Esophagus muscularis mucosa (tissue), 4 donors: Measurements from ENCODE around the gene KRT32. TPM values are rescaled to one million over a fixed set of nuclear protein-coding genes. Genes with fewer than 3 reads are reported as not detected.
A peak's percentile ranks its signal among the peaks of the same experiment; 100 is the strongest.

Source experiments
- DNase-seq: peaks from one replicate; pipeline ENCODE4 v3.0.0-alpha.2; 2017; ENCODE audit errors: extremely low spot score
- H3K27ac ChIP-seq, 4 donors: fragments of 200-600 bp; sonication (generic); replicated peaks in 1 of 4; 1 replicate in 3 of 4; 2 replicates in 1 of 4; pipeline ENCODE4 v1.5.1; 2016 to 2019; ENCODE audit warnings: mild to moderate bottlenecking in 1 of 4
- H3K27me3 ChIP-seq, 4 donors: fragments of 200-600 bp; sonication (generic); one replicate each; pipeline versions ENCODE4 v1.5.1 to v1.6.0; 2016 to 2019
- H3K36me3 ChIP-seq, 4 donors: fragments of 200-600 bp; sonication (generic); one replicate each; pipeline ENCODE4 v1.5.1; 2016 to 2019
- H3K4me1 ChIP-seq, 4 donors: fragments of 200-600 bp; sonication (generic); one replicate each; pipeline ENCODE4 v1.5.1; 2016 to 2019
- H3K4me3 ChIP-seq, 4 donors: fragments of 200-600 bp; sonication (generic); 1 replicate in 2 of 4; 2 replicates in 2 of 4; pipeline ENCODE4 v1.5.1; 2016 to 2019; ENCODE audit warnings: mild to moderate bottlenecking in 4 of 4, moderate library complexity in 1 of 4
- H3K9me3 ChIP-seq, 4 donors: fragments of 200-600 bp; sonication (generic); 1 replicate in 3 of 4; 2 replicates in 1 of 4; pipeline ENCODE4 v1.5.1; 2016 to 2019
- EP300 ChIP-seq: sonication (generic); formaldehyde crosslinking; IDR thresholded peaks from one replicate; pipeline ENCODE4 v1.6.1; 2017; ENCODE audit warnings: antibody characterized with exemption
- POLR2A ChIP-seq: fragments of 450-650 bp; IDR thresholded peaks from one replicate; pipeline ENCODE4 v1.6.1; 2017; ENCODE audit warnings: antibody characterized with exemption, moderate library complexity, mild to moderate bottlenecking, low read depth
- POLR2AphosphoS5 ChIP-seq, 2 donors: sonication (generic); formaldehyde crosslinking; IDR thresholded peaks; one replicate each; pipeline ENCODE4 v1.6.1; 2017; ENCODE audit warnings: antibody characterized with exemption in 2 of 2
- WGBS: methylation state at CpG from one replicate; pipeline ENCODE4 v1.1.5; 2018; 5-methylcytosine and 5-hydroxymethylcytosine counted together
- intact Hi-C: fragments of 100-400 bp; cut with DNase I; formaldehyde crosslinking; loops from one replicate; pipeline ENCODE4 v1.15.1; 2023
- total RNA-seq, 4 donors: library from RNA; depleted of rRNA; stranded (reverse); fragments of >200 nt; gene quantifications; one replicate each; pipeline versions ENCODE4 v1.1.0 to v1.2.1, GENCODE V29; 2016
- TF ChIP-seq, protein P1 (sequence below), 3 experiments: fragments of 200-600 bp in 2 of 3; fragments of 450-650 bp in 1 of 3; sonication (generic) in 2 of 3; IDR thresholded peaks; one replicate each; pipeline ENCODE4 v1.5.1; 2017 to 2019; ENCODE audit warnings: antibody characterized with exemption in 3 of 3, mild to moderate bottlenecking in 2 of 3, moderate library complexity in 1 of 3

Gene KRT32
- total RNA-seq, 4 donors from 2014 or later = not detected

DNA sequence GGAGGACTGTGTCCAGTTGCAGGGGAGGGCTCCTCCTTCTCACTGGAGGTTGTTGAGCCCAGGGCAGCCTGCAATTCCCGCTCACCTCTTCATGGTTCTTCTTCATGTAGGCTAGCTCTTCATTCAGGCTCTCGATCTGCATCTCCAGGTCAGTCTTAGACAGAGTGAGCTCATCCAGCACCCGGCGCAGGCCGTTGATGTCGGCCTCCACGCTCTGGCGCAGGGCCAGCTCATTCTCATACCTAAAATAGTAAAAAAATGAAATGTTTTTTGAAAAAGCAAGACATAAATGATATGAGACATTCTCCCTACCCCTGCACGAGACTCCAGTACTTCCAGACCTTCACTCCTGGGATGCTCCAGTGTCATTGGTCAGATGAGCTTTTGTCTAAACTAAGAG lies 36.0 kb upstream of the KRT32 start:
- TF ChIP-seq, protein P1, sequence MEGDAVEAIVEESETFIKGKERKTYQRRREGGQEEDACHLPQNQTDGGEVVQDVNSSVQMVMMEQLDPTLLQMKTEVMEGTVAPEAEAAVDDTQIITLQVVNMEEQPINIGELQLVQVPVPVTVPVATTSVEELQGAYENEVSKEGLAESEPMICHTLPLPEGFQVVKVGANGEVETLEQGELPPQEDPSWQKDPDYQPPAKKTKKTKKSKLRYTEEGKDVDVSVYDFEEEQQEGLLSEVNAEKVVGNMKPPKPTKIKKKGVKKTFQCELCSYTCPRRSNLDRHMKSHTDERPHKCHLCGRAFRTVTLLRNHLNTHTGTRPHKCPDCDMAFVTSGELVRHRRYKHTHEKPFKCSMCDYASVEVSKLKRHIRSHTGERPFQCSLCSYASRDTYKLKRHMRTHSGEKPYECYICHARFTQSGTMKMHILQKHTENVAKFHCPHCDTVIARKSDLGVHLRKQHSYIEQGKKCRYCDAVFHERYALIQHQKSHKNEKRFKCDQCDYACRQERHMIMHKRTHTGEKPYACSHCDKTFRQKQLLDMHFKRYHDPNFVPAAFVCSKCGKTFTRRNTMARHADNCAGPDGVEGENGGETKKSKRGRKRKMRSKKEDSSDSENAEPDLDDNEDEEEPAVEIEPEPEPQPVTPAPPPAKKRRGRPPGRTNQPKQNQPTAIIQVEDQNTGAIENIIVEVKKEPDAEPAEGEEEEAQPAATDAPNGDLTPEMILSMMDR (IDR thresholded peaks at IDR 0.05) = no peak
- TF ChIP-seq POLR2AphosphoS5 (IDR thresholded peaks at IDR 0.05) (no peak), POLR2A (no peak), EP300 (no peak)
- 78% methylated on average over 9 of the region's 9 CpGs for WGBS
- peaks cover 0 to 20% (median 11%) of the 10 kb centered on the region in 4 donors for H3K4me1 ChIP-seq
- no peak overlapping the region for H3K4me3 ChIP-seq
- intact Hi-C loops = no loop called here
- H3K36me3 ChIP-seq = no peaks in the 10 kb centered on the region
- H3K27me3 ChIP-seq = no peaks in the 10 kb centered on the region
- H3K9me3 ChIP-seq = no peaks in the 10 kb centered on the region
- DNase-seq = no peak
- no peak overlapping the region for H3K27ac ChIP-seq

DNA sequence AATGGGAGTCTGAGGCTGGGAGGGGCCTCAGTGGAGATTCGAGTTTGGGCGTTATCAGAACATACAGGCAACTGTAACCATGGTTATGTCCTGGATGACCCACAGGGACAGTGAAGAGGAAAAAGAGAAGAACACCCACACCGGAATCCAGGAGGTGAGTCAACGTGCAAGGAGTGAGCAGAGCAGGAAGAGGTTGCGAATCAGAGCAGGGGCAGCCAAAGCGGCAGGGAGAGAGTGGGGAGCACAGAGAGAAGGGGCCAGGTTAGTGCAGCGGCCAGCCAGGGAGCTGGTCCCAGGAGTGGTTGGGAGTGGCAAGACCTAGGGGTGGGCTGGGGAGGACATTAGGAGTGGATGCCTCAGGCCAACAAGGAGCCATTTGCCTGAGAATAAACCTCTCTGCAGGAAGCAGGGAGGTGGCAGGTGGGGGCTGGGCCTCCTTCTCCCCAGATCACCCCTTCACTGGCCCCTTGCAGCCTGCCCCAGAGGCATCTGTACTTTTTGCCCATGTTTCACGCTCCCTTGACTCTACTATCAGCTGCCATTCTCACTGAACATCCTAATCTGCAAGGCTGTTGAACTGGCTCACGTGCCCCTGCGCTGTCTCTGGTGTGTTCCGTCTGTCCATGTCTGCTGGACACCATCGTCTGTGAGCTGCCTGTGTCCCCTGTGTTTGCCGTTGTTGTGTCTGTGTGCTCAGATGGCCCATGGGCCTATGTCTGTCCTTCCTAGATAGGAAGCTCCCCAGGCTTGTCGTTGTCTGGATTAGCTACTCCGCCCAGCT lies 33.1 kb upstream of the KRT32 start:
- H3K27me3 ChIP-seq = peaks cover 0 to 4% (median 0%) of the 10 kb centered on the region in 4 donors
- H3K27ac ChIP-seq = no peak overlapping the region
- 76% methylated on average over 13 of the region's 15 CpGs for WGBS

DNA sequence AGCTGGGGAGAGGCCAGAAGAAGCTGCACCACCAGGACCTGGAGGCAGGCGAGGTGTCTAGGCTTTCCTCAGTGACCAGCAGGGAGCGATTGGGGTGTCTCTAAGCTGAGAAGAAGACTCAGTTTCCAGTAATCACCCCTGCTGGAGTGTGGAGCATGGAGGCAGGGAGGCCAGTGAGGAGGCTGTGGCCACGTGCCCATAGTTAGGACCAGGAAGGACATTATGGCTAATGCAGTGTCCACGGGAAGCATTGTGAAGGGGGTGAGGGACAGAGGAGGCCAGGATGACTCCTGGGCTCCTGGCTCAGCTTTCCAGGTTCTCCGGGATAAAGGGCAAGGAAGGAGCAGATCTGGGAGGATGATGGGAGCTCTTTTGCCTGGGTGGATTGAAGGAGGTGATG lies 32.5 kb upstream of the KRT32 start:
- Histone ChIP-seq H3K4me3 (no peak overlapping the region), H3K4me1 (peaks cover 0 to 25% (median 10%) of the 10 kb centered on the region in 4 donors), H3K36me3 (no peaks in the 10 kb centered on the region), H3K27ac (no peak overlapping the region), H3K9me3 (no peaks in the 10 kb centered on the region), H3K27me3 (peaks cover 0 to 4% (median 0%) of the 10 kb centered on the region in 4 donors)
- intact Hi-C loops = no loop called here
- WGBS = 91% methylated on average over 5 of the region's 5 CpGs
- no peak for TF ChIP-seq POLR2AphosphoS5 (IDR thresholded peaks at IDR 0.05)
- DNase-seq = no peak

More for the DNA sequence above, 33.1 kb upstream of the KRT32 start:
- Histone ChIP-seq H3K4me3 (no peak overlapping the region), H3K9me3 (no peaks in the 10 kb centered on the region), H3K36me3 (no peaks in the 10 kb centered on the region), H3K4me1 (peaks cover 0 to 29% (median 11%) of the 10 kb centered on the region in 4 donors)
- TF ChIP-seq POLR2A (no peak), POLR2AphosphoS5 (IDR thresholded peaks at IDR 0.05) (no peak), EP300 (no peak)
- TF ChIP-seq, protein P1 (IDR thresholded peaks at IDR 0.05) = no peak
- intact Hi-C loops = no loop called here
- DNase-seq = no peak

DNA sequence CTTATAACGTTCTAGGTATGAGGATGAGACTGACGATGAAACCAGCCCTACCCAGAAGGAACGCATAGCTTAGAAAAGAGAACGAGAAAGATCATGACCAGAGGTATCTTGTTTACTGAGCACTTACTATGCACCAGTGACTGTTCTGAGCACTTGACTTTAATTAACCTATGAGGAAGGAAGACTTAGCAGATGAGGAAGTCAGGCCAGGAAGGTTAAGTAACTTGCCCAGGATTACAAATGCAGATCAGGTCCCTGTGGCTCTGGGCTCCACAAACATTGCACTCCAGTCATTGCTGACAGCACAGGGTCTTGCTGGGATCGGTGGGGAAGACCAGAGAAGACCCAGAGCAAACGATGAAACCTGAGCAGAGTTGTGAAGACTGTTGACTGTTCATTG lies 31.1 kb upstream of the KRT32 start:
- WGBS = 58% methylated on average over 6 of the region's 6 CpGs
- no peak for DNase-seq
- Histone ChIP-seq H3K27me3 (peaks cover 0 to 4% (median 0%) of the 10 kb centered on the region in 4 donors), H3K4me3 (no peak overlapping the region), H3K4me1 (peaks cover 0 to 15% (median under 1%) of the 10 kb centered on the region in 4 donors), H3K9me3 (no peaks in the 10 kb centered on the region), H3K27ac (no peak overlapping the region), H3K36me3 (no peaks in the 10 kb centered on the region)
- TF ChIP-seq POLR2A = no peak
- TF ChIP-seq, protein P1 (IDR thresholded peaks at IDR 0.05) = no peak
- no peak for TF ChIP-seq EP300
- no peak for TF ChIP-seq POLR2AphosphoS5 (IDR thresholded peaks at IDR 0.05)
- intact Hi-C loops = no loop called here

DNA sequence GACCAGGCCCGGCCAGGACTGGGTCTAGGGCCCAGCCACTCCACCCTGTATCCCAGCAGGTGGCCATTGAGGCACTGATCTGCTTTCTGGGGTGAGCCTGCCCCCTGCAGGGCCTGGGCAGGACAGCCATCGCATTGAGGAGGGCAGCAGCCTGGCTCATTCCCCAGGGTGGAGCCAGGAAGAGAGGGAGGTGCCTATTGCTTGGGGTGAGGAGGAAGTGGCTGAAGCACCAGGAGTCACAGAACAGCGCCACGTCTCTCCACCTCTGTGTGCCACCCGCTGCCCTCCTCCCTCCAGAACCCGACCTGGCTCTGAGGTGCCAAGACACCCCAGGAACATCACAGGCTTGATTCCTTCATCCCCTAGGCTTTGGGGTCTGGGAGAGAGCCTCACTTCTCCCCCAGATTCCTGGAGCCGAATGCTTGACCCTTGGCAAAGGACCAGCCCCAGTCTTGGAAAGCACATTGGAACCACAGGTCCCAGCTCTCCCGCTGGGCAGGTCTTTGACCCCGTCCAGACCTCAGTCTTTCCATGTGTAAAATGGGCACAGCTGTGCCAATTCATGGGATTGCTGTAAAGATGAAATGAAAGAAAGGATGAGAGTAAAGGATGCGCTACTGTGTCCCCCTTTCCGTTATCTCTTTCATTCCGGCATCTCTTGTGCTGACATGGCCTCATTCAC lies 29.8 kb upstream of the KRT32 start:
- DNase-seq = no peak
- intact Hi-C loops = no loop called here
- H3K4me1 ChIP-seq = peaks cover 3 to 24% (median 10%) of the 10 kb centered on the region in 4 donors
- TF ChIP-seq POLR2AphosphoS5 (IDR thresholded peaks at IDR 0.05) = no peak
- TF ChIP-seq, protein P1 (IDR thresholded peaks at IDR 0.05) = peak; percentile 36 to 60 (median 52)
- TF ChIP-seq POLR2A = no peak
- no peak for TF ChIP-seq EP300
- 77% methylated on average over 10 of the region's 12 CpGs for WGBS
- no peak overlapping the region for H3K4me3 ChIP-seq
- H3K9me3 ChIP-seq = no peaks in the 10 kb centered on the region
- no peaks in the 10 kb centered on the region for H3K36me3 ChIP-seq
- no peak overlapping the region for H3K27ac ChIP-seq
- peaks cover 0 to 4% (median 0%) of the 10 kb centered on the region in 4 donors for H3K27me3 ChIP-seq
